Choroid plexus epithelial cell (primary cell): Measurements from ENCODE around the gene ETS1.

ENCODE experiments used
- DNase-seq: peaks from one replicate; pipeline ENCODE4 v3.0.0-alpha.2; 2010; ENCODE audit warnings: low read depth
- H3K4me3 ChIP-seq: 2 replicates; pipeline ENCODE4 v1.5.1; 2011; ENCODE audit warnings: low read depth, mild to moderate bottlenecking, control low read depth, low read length, moderate library complexity
- TF ChIP-seq, protein P1 (sequence below): conservative IDR thresholded peaks from 2 replicates; pipeline ENCODE4 v1.5.1; 2011; ENCODE audit warnings: low read depth, mild to moderate bottlenecking, control low read depth, inconsistent platforms, low read length, moderate library complexity

The ETS1 gene

DNA sequence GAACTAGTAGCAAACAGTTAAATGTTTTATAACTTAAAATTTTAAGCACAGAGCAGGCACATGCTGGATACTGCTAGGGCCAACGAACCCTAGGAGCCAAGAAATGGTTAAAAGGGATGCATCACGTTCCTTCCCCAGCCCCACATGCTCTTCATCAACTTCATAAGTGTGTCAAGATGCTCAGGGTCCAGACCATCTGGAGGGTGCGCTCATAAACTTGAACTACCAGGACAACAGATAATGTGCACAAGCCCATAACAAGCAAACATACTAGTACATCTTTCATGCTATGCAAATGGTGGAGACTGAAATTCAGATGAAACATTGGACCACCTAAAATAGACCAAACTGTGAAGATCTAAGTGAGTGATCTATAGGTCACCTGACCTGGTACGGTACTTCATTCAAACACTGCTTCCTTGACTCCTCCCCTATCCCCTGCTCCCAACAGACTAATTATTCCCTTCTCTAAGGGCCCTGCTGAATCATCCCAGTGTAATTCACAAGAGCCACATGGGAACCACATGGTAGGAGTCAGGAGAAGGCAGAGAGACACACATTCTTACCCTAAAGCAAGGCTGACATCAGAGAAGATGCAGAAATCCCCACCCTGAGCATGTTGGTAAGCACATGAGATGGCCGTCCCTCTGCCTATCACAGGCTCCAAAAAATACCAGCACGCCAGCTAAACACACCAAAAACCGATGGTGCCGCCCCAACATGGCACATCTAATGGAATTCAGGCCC lies 83.9 kb downstream of the ETS1 start:
- TF ChIP-seq, protein P1, sequence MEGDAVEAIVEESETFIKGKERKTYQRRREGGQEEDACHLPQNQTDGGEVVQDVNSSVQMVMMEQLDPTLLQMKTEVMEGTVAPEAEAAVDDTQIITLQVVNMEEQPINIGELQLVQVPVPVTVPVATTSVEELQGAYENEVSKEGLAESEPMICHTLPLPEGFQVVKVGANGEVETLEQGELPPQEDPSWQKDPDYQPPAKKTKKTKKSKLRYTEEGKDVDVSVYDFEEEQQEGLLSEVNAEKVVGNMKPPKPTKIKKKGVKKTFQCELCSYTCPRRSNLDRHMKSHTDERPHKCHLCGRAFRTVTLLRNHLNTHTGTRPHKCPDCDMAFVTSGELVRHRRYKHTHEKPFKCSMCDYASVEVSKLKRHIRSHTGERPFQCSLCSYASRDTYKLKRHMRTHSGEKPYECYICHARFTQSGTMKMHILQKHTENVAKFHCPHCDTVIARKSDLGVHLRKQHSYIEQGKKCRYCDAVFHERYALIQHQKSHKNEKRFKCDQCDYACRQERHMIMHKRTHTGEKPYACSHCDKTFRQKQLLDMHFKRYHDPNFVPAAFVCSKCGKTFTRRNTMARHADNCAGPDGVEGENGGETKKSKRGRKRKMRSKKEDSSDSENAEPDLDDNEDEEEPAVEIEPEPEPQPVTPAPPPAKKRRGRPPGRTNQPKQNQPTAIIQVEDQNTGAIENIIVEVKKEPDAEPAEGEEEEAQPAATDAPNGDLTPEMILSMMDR, result no peak
- peak; percentile 89 for DNase-seq

GRCh38 chr11:128502726-128503125 lies 84.6 kb downstream of the ETS1 start:
- H3K4me3 ChIP-seq, result no peak overlapping the region
- TF ChIP-seq, protein P1, result no peak
- peak; percentile 96 for DNase-seq

More for the DNA sequence above, 83.9 kb downstream of the ETS1 start:
- H3K4me3 ChIP-seq, result no peak overlapping the region

DNA sequence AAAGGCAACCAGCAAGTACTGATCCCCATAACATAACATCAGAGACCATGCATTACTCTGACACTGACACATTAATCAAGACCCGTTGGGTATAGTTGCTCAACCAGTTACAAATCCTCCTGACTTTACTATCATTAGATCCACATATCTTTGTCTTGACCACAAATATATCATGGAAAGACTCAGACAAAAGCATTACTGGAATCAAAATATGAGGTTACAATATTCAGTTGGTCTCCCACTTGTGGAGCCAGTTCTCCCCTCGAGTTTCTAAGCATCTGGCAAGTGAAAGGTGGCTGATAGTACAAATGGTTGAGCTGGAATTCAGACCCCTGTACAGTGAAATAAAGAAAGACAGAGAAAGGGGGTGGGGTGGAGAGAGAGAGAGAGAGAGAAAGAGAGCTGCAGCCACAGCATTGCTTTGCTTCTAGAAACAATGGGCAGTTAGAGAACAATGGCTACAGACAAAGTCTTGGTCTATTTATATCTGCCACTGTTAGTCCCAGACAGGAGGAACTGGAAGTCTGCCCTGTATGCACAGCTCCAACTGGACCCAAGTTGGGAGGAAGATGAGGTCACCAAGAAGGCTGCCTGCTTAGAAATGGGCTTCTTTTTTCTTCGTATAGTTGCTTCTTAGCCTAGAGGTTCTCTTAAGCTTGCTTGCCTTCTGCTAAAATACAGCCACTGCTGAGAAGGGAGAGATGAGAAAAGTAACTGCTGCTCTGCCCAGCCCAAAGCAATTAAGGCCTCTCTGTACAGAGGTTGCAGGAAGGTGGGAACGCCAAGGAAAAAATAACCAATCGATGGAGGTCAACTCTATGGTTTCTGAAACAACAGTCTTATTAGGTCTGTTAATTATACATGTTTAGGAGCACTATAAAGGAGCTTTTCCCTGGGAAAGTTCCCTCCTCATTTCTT lies 85.5 kb downstream of the ETS1 start:
- H3K4me3 ChIP-seq, result no peak overlapping the region
- DNase-seq, result peak; percentile 67
- TF ChIP-seq, protein P1, result no peak

DNA sequence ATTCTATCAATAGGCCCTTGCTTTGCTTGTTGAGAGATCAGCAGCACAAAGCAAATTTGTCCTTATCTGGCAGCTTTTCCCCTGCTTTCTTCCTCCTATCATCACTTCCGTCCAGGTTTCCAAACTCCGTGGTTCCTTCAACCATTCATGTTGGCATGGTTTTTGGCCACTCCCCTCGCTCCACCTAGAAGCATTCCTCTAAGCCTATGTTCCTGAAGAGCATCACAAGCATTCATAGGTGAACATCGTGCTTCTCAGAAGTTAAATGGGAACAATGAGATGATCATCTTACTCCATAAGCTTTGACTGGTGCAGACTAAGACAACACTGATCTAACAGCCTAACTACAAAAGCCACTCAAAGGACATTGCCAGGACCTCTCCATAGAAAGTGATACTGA lies 86.3 kb downstream of the ETS1 start:
- no peak overlapping the region for H3K4me3 ChIP-seq
- TF ChIP-seq, protein P1, result no peak

GRCh38 chr11:128500493-128500892 lies 86.9 kb downstream of the ETS1 start:
- DNase-seq, result peak; percentile 69
- H3K4me3 ChIP-seq, result no peak overlapping the region
- TF ChIP-seq, protein P1, result no peak

More for the DNA sequence above, 86.3 kb downstream of the ETS1 start:
- no peak for DNase-seq

GRCh38 chr11:128499613-128500253 lies 87.6 kb downstream of the ETS1 start:
- TF ChIP-seq, protein P1, result no peak
- H3K4me3 ChIP-seq, result no peak overlapping the region
- DNase-seq, result peak; percentile 40
